Hematopoietic multipotent progenitor cell treated with erythropoietin and hydrocortisone succinate and interleukin-3 and kit ligand, for 8 days (in vitro differentiated cells): ENCODE results near the gene HS6ST2.
"Not testable (repeated sequence)": the region's sequence is repeated elsewhere in the genome, so short reads cannot be mapped to it uniquely, and the experiment has no call there.

ENCODE experiments used
- DNase-seq: peaks from one replicate; pipeline ENCODE4 v3.0.0-alpha.2; 2015

Gene HS6ST2

GRCh38 chrX:132958091-132958703 is at the start of gene HS6ST2:
Gene HS6ST2, minus strand, starts transcription at chrX:132958629.
- DNase-seq = no peak

- no peak for DNase-seq
These were observed 49.0 kb upstream of the HS6ST2 start for GRCh38 chrX:133007458-133007857.

GRCh38 chrX:133005616-133006015 is 47.2 kb upstream of the HS6ST2 start:
- DNase-seq = no peak

GRCh38 chrX:133005042-133005441 is 46.6 kb upstream of the HS6ST2 start:
- DNase-seq = peak; percentile 1

- DNase-seq = no peak
These were observed 40.8 kb upstream of the HS6ST2 start for GRCh38 chrX:132999209-132999608.

- no peak for DNase-seq
These were observed 32.4 kb upstream of the HS6ST2 start for GRCh38 chrX:132990835-132991234.

GRCh38 chrX:132986556-132986955 is 28.1 kb upstream of the HS6ST2 start:
- DNase-seq = no peak

- no peak for DNase-seq
These were observed 25.7 kb upstream of the HS6ST2 start for GRCh38 chrX:132984058-132984650.

GRCh38 chrX:132983496-132983895 is 25.1 kb upstream of the HS6ST2 start:
- no peak for DNase-seq

GRCh38 chrX:132980035-132980434 is 21.6 kb upstream of the HS6ST2 start:
- not testable (repeated sequence) for DNase-seq

GRCh38 chrX:132968296-132968949 is 10.0 kb upstream of the HS6ST2 start:
- DNase-seq = no peak

GRCh38 chrX:132967049-132967448 is 8.6 kb upstream of the HS6ST2 start:
- no peak for DNase-seq

GRCh38 chrX:132965461-132965860 is 7.0 kb upstream of the HS6ST2 start:
- DNase-seq = no peak

GRCh38 chrX:132961511-132961910 is 3.1 kb upstream of the HS6ST2 start:
- no peak for DNase-seq

- no peak for DNase-seq
These were observed 978 bp downstream of the HS6ST2 start for GRCh38 chrX:132957211-132958090.

- DNase-seq = no peak
These were observed 1.8 kb downstream of the HS6ST2 start for GRCh38 chrX:132956421-132957210.

GRCh38 chrX:132955690-132956089 is 2.7 kb downstream of the HS6ST2 start:
- no peak for DNase-seq

GRCh38 chrX:132954323-132954722 is 4.1 kb downstream of the HS6ST2 start:
- DNase-seq = no peak

GRCh38 chrX:132953354-132953753 is 5.1 kb downstream of the HS6ST2 start:
- DNase-seq = no peak

- DNase-seq = peak; percentile 3
These were observed 9.7 kb downstream of the HS6ST2 start for GRCh38 chrX:132948648-132949260.

GRCh38 chrX:132945055-132945599 is 13.3 kb downstream of the HS6ST2 start:
- DNase-seq = not testable (repeated sequence)
